ENCODE results near the gene ANO10.
"Not testable (repeated sequence)": the region's sequence is repeated elsewhere in the genome, so short reads cannot be mapped to it uniquely, and the experiment has no call there.

Gene ANO10

DNA sequence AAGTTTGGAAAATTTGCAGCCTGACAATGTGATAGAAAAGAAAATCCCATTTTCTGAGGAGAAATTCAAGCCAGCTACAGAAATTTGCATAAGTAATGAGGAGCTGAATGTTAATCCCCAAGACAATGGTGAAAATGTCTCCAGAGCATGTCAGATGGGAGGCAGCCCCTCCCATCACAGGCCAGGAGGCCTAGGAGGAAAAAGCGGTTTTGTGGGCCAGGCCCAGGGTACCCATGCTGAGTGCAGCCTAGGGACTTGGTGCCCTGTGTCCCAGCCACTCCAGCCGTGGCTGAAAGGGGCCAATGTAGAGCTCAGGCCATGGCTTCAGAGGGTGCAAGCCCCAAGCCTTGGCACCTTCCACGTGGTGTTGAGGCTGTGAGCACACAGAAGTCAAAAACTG lies 159.2 kb downstream of the ANO10 start:
- not testable (repeated sequence) for DNase-seq

DNA sequence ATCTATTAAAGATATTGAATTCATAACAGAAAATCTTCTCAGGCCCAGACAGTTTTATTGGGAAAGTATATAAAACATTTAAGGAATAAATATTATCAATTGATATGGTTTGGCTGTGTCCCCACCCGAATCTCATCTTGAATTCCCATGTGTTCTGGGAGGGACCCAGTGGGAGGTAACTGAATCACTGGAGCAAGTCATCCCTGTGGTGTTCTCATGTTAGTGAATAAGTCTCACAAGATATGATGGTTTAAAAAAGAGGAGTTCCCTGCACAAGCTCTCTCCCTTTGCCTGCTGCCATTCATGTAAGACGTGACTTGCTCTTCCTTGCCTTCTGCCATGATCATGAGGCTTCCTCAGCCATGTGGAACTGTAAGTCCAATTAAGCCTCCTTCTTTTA lies 160.5 kb downstream of the ANO10 start:
- DNase-seq = no peak

DNA sequence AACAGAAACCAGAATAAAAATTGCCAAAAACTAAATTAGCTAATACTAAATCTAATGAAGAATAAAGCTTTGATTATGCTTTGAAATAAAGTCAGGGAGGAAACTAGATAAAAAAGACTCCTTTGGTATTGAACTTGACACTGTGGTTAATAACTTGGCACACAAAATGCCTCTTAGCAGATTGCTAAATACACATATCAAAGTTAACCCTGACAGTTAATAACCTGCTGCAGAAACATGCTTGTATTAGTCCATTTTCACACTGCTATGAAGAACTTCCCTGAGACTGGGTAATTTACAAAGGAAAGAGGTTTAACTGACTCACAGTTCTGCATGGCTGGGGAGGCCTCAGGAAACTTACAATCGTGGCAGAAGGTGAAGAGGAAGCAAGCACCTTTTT lies 164.8 kb downstream of the ANO10 start:
- DNase-seq = not testable (repeated sequence)

DNA sequence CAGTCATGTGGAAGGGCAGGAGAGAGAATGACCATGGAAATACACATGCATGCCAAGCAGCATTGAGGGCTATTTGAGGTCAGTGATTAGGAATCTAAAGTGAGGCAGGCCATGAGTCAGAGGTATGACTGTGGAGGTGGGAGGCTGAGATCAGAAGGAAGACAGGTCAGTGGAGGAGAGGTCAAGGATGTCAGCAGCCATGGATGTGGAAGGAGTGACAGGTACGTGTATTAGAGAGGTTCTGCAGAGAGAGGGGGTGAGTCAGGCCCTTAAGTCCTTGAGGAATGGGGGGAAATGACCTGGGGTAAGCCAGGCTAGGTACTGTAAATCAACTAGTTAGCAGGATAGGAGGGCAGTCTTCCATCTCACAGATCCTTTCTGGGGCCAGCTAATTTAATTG lies 166.6 kb downstream of the ANO10 start:
- no peak for DNase-seq

DNA sequence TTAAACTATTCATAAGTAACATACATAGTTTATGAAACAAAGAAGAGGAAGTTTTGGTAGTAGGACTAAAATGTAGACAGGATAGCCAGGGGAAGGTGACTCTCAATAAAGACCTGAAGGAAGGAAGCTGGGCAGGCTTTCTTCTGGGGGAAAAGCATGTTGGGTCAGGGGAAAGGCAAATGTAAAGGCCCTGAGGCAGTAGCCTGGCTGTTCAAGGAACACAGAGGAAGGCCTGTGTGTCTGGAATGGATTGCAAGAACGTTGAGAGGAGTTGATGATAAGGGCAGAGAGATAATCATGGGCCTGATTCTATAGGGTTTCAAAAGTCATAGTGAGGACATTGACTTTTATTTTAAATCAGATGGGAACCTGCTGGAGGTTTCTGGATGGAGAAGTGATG lies 167.8 kb downstream of the ANO10 start:
- no peak for DNase-seq

DNA sequence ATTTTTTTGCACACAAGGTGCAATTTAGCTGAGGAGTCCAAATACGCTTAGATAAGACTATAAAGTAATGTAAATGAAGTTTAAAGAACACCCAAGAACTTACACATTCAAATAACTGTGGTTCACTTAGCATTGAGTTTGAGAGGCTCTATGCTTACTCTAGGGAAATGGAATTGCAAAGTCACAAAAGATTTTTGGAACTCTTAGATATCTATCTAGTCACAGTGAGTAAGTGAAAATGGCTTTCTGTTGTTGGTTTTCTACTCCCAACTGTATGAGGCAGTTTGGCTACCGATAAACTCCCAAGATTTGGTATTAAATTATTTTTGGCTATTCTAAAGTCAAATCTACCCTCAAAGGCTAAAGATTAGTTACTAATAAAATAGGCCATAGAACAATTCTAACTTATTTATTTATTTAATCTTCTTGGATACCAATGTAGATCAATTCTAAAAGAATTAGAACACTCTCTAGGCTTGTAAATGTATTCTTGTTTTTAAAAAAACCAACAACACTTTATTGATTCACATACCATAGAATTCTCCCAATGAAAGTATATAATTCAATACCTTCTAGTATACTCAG lies 170.0 kb downstream of the ANO10 start:
- no peak for DNase-seq

DNA sequence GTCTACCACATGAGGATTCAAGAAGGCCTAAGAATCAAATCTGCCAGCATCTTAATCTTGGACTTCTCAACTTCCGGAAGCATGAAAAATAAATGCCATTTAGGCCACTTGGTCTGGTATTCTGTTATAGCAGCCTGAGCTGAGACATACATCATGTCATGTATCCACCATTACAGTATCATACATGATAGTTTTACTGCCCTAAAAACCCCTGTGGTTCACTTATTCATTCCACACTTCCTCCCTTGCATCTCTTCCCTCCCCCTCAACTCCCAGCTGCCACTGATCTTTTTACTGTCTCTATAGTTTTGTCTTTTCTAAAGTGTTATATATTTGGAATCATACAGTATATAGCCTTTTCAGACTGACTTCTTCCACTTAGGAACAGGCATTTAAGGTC lies 173.7 kb downstream of the ANO10 start:
- no peak for DNase-seq

DNA sequence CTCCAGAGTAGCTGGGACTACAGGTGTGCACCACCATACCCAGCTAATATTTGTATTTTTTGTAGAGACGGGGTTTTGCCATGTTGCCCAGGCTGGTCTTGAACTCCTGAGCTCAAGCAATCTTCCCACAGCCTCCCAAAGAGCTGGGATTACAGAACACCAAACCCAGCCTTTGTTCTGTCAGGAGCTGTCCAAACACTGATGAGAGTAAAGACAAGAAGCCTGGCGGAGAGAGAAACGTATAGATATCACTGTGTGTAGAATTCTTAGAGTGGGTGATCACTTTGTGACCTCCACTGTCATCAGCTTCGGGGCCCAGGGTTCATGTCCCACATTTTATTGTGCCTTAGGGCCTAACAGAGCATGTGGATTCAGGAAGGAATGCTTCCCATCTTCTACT lies 176.0 kb downstream of the ANO10 start:
- no peak for DNase-seq

DNA sequence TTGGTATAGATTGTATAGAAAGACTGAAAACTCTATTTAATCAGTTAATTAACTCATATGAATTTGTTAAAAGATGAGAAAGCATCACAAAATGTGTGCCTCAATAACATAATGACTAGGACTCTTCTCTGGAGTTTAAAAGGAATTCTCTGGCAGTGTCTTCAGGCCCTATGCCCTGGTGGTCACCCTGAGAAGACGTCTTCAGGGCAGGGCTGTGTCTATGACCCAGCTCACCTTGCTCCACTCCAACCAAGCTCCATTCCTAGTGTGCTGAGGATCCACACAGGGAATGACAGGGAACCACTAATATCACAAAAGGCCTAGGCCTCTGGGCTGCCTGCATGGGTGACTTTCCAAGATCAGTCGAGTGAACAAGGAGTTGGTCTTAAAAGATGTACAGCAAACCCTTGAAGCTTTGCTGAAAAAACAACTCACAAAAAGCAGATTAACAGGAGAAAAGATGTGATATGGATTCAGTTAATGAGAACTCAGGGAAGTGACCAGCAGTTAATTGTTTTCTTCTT lies 178.9 kb downstream of the ANO10 start:
- DNase-seq = no peak

DNA sequence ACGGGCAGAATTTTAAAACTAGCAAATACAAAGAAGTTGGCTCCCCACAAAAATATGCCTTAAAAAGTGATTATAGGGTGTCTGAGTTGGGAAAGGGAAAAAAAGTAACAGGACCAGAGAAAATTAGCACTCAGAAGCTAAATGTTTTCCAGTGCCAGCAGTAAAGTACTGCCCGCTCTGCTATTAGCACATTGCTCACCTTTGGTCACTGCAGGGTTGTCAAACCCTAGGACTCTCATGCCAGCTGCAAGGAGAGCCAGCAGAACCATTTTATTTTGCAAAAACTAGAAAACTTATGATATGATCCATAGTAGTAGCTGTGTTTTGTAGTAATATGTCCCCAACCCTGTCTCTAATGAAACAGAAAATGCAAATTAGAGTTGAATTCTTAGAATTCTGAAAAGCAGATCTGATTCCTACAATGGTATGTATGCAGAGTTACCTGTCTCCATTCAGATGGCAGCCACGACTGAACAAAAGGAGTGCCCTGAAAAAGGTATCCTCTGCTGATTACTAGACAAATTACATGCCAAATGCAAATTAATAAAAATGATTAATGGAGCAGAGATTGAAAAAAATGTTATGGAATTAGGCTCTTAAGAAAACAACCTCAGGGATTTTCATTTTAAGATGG lies 185.2 kb downstream of the ANO10 start:
- DNase-seq = no peak

DNA sequence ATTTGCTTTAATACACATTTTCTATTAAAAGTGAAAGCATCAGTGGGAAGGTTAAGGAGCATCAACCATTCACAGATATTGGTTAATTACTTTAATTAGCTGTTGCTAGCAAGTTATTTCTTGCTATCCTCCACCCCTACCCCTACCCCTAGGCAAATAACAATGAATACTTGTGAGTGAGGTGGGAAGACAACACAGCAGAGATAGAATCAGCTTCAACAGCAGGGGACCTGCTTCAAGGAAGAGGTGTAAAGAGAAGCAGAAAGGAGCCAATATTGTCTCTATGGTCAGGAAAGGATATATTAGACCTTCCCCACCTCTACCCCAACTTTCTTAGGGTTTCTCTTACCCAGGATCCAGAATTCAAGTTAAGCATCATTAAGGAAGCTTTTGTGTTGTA lies 186.1 kb downstream of the ANO10 start:
- DNase-seq = no peak

DNA sequence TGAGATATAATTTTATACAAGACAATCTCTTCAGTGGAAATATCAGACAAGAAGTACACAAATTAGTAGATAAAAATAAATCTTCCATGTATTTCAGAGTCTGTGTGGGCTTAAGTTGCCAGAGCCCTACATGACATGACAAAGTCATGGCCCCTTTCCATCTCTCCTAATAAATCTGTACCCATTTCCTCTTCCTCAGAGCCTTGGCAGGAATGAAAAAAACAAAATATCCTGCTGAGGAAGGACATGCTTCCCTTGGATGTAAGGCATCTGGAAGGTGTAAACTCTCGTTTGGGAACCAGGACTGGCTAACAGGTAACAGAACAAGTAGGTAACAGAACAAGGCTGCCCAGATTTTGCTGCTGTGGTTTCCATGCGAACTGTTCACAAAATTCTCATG lies 187.4 kb downstream of the ANO10 start:
- no peak for DNase-seq

DNA sequence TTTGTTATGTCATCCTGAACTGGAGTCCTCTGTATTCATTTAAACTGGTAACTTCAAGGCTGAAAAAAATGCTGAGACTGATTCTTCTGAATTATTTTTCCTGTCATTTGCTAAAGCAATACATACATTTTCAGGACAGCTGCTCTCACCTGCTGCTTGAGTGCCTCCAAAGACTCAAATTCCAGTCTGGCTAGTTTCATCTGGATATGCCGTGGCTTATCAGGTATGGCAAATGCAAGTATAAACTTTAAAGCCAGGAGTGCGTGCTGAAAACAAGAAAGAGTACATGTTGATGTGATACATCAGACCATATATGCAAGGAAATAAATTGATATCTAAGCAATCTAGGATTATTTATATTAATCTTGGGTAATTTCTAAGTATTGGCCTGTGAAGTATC lies 189.3 kb downstream of the ANO10 start:
- DNase-seq = no peak

DNA sequence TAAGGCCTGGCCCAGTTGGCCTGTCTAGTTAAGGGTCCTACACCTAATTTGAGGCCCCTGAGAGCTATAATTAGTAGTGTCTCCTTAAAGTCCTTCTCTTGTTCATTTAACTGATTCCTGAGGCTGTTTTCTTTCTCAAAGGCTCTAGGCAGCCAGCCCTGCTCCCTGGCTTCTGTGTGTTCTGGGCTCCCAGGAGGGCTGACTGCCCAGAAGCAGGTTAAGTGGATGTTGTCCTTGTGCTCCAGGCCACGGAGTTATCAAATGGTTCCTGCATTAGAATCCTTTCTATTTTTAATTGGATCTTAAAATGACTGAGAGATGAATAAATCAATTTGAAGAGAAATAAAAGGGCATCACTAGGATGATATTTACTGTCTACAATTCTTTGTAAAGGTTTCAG lies 195.4 kb downstream of the ANO10 start:
- no peak for DNase-seq

DNA sequence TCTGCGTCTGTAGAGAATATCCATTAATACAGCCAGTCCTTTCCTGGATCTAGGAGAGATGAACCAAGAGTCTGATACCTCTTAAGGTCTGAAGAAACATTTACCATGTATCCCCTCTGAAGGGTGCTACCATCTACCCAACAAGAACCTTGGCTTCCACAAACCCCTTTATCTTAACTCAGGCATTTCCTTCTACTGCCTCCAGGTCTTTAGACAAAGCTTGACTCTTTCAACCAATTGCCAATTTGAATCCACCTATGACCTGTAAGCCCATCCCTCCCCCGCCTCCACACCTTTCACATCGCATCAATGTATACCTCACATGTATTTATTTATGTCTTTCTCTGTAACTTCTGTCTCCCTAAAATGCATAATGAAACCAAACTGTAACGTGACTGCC lies 196.0 kb downstream of the ANO10 start:
- no peak for DNase-seq

DNA sequence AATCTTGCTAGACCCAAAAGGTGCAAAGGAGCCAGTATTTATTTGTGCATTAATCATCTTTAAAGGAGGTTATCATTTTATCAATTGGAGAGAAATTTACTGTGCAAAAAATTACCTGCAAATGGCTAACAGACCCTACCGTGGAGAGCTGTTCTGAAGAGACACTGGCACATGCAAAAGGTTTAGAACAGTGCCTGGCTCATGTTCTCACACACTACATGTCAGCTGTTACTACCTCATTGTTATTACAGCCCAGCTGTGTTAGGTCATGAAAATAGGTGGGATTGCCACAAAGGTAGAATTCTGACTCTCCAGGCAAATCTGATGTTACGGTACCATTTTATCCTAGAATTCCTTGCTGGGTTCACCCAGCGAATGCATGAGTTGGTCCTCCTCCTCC lies 198.2 kb downstream of the ANO10 start:
- DNase-seq = no peak

DNA sequence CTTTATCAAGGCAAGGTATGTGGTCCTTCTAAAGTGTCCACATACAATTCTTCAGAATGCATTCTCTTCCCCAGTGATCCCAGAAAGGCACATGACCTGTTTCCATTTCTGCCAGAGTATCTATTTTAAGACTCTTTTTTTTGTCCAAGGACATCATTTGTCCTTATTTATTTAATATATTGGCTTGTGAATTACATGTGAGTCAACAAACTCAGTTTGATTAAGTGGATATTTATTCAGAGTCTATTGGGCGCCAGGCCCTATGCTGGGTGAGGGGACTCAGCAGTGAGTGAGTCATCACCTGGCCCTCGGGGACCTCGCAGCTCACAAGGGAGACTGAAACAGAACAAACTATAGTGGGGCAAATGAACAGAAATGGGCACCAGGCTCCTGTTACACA lies 198.7 kb downstream of the ANO10 start:
- no peak for DNase-seq

DNA sequence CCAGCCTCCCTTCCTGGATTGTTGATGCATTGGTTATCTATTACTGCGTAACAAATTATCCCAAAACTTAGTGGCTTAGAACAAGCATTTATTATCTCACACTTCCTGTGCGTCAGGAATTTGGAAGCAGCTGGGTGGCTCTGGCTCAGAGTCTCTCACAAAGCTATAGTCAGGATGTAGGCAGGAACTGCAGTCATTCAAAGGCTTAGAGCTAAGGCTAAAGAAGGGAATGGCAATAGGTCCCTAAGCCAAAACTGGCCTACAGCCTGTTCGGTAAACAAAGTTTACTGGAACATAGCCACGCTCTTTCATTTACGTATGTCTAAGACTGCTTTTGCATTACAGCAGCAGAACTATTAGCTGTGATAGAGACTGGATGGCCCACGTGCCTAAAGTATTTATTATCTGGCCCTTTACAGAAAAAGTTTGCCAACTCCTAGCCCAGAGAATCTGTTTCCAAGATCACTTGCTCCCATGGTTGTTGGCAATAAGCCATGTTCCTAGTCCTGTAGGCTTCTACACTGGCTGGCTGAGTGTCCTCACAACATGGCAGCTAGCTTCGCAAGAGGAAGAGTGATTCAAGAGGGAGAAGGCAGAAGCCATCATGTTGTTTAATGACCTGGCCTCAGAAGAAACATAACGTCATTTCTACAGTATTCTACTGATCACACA lies 203.1 kb downstream of the ANO10 start:
- no peak for DNase-seq

DNA sequence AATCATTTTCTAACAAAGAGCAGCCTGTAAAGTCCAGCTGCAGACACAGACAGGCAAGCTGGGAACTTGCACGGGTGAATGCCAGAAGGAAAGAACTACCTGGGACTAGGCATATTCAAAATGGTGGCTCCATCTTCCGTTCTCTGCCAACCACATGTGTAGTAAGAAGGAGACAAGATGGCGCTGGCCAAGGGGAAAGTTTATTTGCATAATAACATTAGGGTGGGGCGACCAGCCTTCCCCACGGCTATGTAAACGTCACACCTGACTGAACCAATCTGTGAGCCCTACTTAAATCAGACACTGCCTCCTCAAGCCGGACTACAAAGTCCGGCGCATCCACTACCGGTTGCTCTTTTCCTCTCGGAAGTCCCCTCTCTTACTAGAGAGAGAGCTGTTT lies 204.7 kb downstream of the ANO10 start:
- no peak for DNase-seq

DNA sequence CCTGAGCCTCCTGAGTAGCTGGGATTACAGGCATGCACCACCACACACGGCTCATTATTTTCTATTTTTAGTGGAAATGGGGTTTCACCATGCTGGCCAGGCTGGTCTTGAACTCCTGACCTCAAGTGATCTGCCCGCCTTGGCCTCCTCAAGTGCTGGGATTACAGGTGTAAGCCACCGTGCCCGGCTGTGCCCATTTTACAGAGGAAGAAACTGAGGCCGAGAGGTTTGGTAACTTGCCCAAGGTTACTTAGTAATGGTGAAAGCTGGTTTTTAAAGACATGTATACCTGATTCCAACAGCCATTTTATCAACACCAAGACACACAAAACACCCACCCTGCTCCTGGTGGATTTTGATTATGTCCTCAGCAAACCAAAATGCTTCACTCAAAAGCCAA lies 206.7 kb downstream of the ANO10 start:
- no peak for DNase-seq

DNA sequence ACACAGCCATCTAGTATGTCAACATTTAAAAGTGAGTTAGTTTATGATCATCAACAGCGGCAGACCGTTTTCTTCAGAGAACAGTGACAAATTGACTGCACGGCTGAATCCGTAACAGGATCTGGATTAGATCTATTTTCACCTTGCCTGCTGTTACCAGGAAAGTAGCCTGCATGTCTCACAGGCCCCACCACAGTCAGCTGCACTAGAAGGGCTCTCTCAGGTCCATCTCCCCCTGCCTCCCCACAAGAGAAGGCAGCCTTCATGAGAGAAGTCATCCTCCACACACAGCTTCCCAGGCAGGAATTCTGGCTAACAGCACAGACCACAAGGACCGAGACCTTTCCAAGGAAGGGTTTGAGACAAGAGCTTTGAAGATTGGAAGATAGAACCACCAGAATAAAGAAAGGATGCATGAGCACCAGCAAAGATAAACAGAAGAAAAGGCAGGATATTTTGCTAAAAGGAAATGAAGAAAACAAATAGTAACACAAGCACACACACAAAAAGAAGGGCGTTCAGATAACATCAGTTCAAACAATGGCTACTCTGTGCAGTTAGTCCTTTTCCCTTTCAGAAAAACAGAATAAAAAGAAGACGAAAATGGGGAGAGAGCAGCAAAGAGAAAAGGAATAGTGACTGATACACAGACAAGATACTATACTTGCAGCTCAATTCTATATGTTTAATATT lies 208.0 kb downstream of the ANO10 start:
- DNase-seq = no peak

DNA sequence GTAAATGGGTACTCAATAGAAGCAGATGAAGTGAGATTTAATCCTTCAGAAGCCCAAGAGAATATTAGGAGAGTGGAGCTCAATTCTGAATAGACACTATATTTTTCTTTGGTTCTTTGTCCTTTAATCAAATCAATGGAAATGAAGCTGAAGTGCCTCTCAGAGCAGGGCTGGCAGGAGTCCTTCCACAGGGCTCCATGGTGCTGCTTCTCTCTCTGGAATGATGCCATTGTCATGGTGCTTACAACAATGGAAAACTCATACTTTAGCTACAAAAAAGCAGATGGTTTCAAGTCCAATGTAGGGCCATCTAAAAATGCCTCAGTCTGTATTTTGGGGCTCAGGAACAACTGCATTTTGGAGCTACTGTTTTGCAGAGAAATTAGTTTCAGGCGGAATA lies 210.4 kb downstream of the ANO10 start:
- no peak for DNase-seq

DNA sequence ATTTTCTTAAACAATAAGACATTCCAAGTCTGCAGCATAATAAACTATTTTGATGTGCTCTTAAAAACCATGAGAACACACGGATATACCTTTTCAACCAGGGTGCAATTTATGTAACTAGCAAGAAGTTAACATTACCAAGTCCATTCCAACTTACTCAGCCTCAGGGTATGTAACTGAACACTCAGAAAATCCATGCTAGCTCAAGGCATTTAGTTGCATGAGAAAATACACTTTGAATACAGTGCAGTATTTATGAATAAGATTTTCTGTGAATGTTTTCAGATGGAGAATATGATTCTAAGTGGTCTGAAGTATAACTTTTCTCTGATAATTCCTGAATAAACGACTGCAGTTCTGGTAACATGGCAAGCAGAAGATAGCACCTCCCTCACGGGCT lies 211.2 kb downstream of the ANO10 start:
- no peak for DNase-seq

DNA sequence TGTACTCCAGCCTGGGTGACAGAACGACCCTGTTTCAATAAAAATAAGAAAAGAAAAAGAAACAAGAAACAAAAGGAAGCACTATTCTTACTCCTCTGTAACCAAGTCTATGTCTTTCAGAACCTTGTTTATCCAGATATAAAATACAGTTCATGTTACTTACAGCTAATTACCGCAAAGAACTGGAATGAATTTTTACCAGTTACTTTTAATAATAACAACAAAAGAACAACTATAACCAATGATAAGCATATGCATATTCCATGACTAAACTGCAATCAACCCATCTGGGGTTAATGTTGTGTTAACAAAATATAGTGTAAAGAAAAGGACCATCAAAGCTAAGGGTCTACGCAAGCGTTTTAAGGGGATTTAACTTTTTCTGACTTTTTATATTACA lies 212.3 kb downstream of the ANO10 start:
- DNase-seq = no peak
